Prostate gland (tissue), 2 donors: ENCODE data around the gene RRP1B. TPM values are rescaled to one million over a fixed set of nuclear protein-coding genes. Genes with fewer than 3 reads are reported as not detected.

Experiments used
- DNase-seq: peaks from one replicate; pipeline ENCODE4 v3.0.0-alpha.2; 2019; ENCODE audit warnings: low spot score
- H3K27ac ChIP-seq, 2 donors: fragments of 200-600 bp; sonication (generic); 2 replicates each; pipeline ENCODE4 v1.5.1; 2017 to 2019
- H3K27me3 ChIP-seq: fragments of 200-600 bp; sonication (generic); replicated peaks from 2 replicates; pipeline ENCODE4 v1.5.1; 2019; ENCODE audit not compliant: insufficient read depth
- H3K36me3 ChIP-seq, 2 donors: fragments of 200-600 bp; sonication (generic); 1 replicate in 1 of 2; 2 replicates in 1 of 2; pipeline versions ENCODE4 v1.5.1 to v1.8.1; 2017 to 2019
- H3K4me1 ChIP-seq: fragments of 200-600 bp; sonication (generic); replicated peaks from 2 replicates; pipeline ENCODE4 v1.5.1; 2019
- H3K4me3 ChIP-seq, 2 donors: fragments of 200-600 bp; sonication (generic); 2 replicates each; pipeline ENCODE4 v1.5.1; 2017 to 2019
- H3K9me3 ChIP-seq: fragments of 200-600 bp; sonication (generic); 2 replicates; pipeline ENCODE4 v1.5.1; 2017
- CTCF ChIP-seq, 4 experiments: fragments of 200-600 bp in 2 of 4; fragments of 450-650 bp in 2 of 4; sonication (generic) in 2 of 4; IDR thresholded peaks; 1 replicate in 3 of 4; 2 replicates in 1 of 4; pipeline ENCODE4 v1.5.1; 2016 to 2019; ENCODE audit warnings: antibody characterized with exemption in 4 of 4, mild to moderate bottlenecking in 2 of 4, moderate library complexity in 2 of 4
- POLR2A ChIP-seq: fragments of 450-650 bp; IDR thresholded peaks from one replicate; pipeline ENCODE4 v1.6.1; 2016; ENCODE audit warnings: antibody characterized with exemption, mild to moderate bottlenecking
- POLR2AphosphoS5 ChIP-seq: sonication (generic); formaldehyde crosslinking; IDR thresholded peaks from one replicate; pipeline ENCODE4 v1.6.1; 2017; ENCODE audit warnings: antibody characterized with exemption
- WGBS: methylation state at CpG from one replicate; pipeline ENCODE4 v1.1.5; 2018; 5-methylcytosine and 5-hydroxymethylcytosine counted together
- intact Hi-C: fragments of 100-400 bp; cut with DNase I; formaldehyde crosslinking; loops from one replicate; pipeline ENCODE4 v1.14.2; 2022
- total RNA-seq, 2 donors: library from RNA; depleted of rRNA; stranded (reverse); fragments of >200 nt; gene quantifications; one replicate each; pipeline ENCODE4 v1.1.0, GENCODE V29; 2016

The RRP1B gene
- total RNA-seq, 2 donors from 2014 or later = 22.7 to 38.3 TPM

- Histone ChIP-seq H3K4me3 (no peak overlapping the region), H3K27me3 (no peaks in the 10 kb centered on the region), H3K36me3 (no peaks in the 10 kb centered on the region), H3K27ac (no peak overlapping the region), H3K4me1 (no peaks in the 10 kb centered on the region), H3K9me3 (no peaks in the 10 kb centered on the region)
- intact Hi-C loops = no loop called here
- DNase-seq = no peak
- TF ChIP-seq POLR2A = no peak
- TF ChIP-seq POLR2AphosphoS5 = peak; percentile 36
- WGBS = 81% methylated on average over 7 of the region's 7 CpGs
Observed at GRCh38 chr21:43639470-43640353, 19.6 kb upstream of the RRP1B start.

GRCh38 chr21:43640400-43640799, 19.0 kb upstream of the RRP1B start:
- H3K27ac ChIP-seq = no peak overlapping the region

GRCh38 chr21:43643193-43643592, 16.2 kb upstream of the RRP1B start:
- no peak for TF ChIP-seq POLR2A
- no peak for TF ChIP-seq CTCF (IDR thresholded peaks at IDR 0.05)
- TF ChIP-seq POLR2AphosphoS5 = no peak
- 89% methylated on average over 4 of the region's 4 CpGs for WGBS
- intact Hi-C loops = no loop called here
- no peak overlapping the region for H3K4me3 ChIP-seq
- H3K36me3 ChIP-seq = no peaks in the 10 kb centered on the region
- DNase-seq = no peak
- no peaks in the 10 kb centered on the region for H3K9me3 ChIP-seq
- no peaks in the 10 kb centered on the region for H3K4me1 ChIP-seq
- no peak overlapping the region for H3K27ac ChIP-seq
- H3K27me3 ChIP-seq = no peaks in the 10 kb centered on the region

More at GRCh38 chr21:43640400-43640799, 19.0 kb upstream of the RRP1B start:
- H3K27me3 ChIP-seq = no peaks in the 10 kb centered on the region
- H3K4me3 ChIP-seq = no peak overlapping the region
- H3K36me3 ChIP-seq = no peaks in the 10 kb centered on the region
- no peaks in the 10 kb centered on the region for H3K9me3 ChIP-seq
- WGBS = 71% methylated on average over 3 of the region's 3 CpGs
- H3K4me1 ChIP-seq = no peaks in the 10 kb centered on the region
- intact Hi-C loops = no loop called here
- DNase-seq = no peak
- TF ChIP-seq CTCF (IDR thresholded peaks at IDR 0.05) = peak in 2 of 4 experiments; percentile 8 to 29
- TF ChIP-seq POLR2AphosphoS5 = no peak

GRCh38 chr21:43644071-43644470, 15.3 kb upstream of the RRP1B start:
- 88% methylated on average over 4 of the region's 4 CpGs for WGBS
- H3K27me3 ChIP-seq = no peaks in the 10 kb centered on the region
- intact Hi-C loops = no loop called here

GRCh38 chr21:43644609-43645008, 14.8 kb upstream of the RRP1B start:
- Histone ChIP-seq H3K36me3 (no peaks in the 10 kb centered on the region), H3K27me3 (no peaks in the 10 kb centered on the region), H3K27ac (no peak overlapping the region), H3K4me3 (no peak overlapping the region), H3K4me1 (no peaks in the 10 kb centered on the region), H3K9me3 (no peaks in the 10 kb centered on the region)
- 83% methylated on average over 6 of the region's 6 CpGs for WGBS
- DNase-seq = no peak
- intact Hi-C loops = no loop called here
- TF ChIP-seq CTCF (IDR thresholded peaks at IDR 0.05) (no peak), POLR2A (no peak), POLR2AphosphoS5 (no peak)

More at GRCh38 chr21:43644071-43644470, 15.3 kb upstream of the RRP1B start:
- H3K4me1 ChIP-seq = no peaks in the 10 kb centered on the region
- DNase-seq = no peak
- H3K4me3 ChIP-seq = no peak overlapping the region
- TF ChIP-seq POLR2A = no peak
- H3K27ac ChIP-seq = no peak overlapping the region
- no peaks in the 10 kb centered on the region for H3K9me3 ChIP-seq
- no peaks in the 10 kb centered on the region for H3K36me3 ChIP-seq
